Measurements from ENCODE around the gene SLC7A7. TPM values are rescaled to one million over a fixed set of nuclear protein-coding genes. Genes with fewer than 3 reads are reported as not detected.

Gene SLC7A7
- total and polyA plus RNA-seq, 2 of the 13 experiments (the other 11 are each of a cell fraction or from before 2014, with no cell fraction given) = 0.13 to 0.63 TPM

DNA sequence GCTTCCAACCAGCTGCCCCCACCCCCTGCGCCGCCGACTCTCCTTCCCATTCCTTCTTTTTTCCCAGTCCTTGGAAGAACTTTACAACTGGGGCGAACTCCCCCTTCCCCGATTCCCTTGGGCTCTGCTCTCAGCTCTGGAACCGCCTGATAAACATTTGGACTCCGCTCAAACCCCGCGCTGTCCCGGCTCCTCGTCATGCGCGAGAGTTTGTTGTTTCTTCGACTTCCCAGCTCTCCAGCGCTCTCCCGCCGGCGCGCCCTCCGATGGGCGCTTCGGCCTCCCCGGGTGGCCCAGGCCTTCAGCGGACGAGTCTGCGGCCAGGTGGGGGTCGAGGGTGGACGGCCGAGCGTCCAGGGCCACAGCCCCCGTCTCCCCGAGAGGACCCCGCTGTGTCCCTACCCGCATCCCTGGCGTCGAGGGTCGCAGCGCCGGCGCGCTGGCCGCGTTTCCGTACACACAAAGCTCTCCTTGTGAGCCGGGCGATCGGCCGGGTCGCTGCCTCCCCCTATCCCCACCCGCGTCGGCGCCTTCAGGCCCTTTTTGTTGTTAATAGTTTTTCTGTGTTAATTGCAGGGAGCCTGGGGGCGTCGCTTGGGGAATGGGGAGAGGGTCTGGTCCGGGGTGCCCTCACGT is 22.0 kb upstream of the SLC7A7 start (continued):
- no peak for TF ChIP-seq ZNF460 (CRISPR knock-in tag; IDR thresholded peaks at IDR 0.05; ENCODE audit: borderline replicate concordance)
- TF ChIP-seq, protein P1, sequence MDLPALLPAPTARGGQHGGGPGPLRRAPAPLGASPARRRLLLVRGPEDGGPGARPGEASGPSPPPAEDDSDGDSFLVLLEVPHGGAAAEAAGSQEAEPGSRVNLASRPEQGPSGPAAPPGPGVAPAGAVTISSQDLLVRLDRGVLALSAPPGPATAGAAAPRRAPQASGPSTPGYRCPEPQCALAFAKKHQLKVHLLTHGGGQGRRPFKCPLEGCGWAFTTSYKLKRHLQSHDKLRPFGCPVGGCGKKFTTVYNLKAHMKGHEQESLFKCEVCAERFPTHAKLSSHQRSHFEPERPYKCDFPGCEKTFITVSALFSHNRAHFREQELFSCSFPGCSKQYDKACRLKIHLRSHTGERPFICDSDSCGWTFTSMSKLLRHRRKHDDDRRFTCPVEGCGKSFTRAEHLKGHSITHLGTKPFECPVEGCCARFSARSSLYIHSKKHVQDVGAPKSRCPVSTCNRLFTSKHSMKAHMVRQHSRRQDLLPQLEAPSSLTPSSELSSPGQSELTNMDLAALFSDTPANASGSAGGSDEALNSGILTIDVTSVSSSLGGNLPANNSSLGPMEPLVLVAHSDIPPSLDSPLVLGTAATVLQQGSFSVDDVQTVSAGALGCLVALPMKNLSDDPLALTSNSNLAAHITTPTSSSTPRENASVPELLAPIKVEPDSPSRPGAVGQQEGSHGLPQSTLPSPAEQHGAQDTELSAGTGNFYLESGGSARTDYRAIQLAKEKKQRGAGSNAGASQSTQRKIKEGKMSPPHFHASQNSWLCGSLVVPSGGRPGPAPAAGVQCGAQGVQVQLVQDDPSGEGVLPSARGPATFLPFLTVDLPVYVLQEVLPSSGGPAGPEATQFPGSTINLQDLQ (CRISPR knock-in tag; IDR thresholded peaks at IDR 0.05) = no peak
- peak; percentile 28; the same call in 1 of the 2 replicates for TF ChIP-seq GATAD1 (CRISPR knock-in tag; IDR thresholded peaks at IDR 0.05)
- peak; percentile 87 for TF ChIP-seq CHD2 (IDR thresholded peaks at IDR 0.05; ENCODE audit: low read depth, low read length)
- no peak for TF ChIP-seq EHMT2 (IDR thresholded peaks at IDR 0.05; ENCODE audit: borderline replicate concordance, low read depth, low read length)
- 0 out of 2 replicates have a peak, but pooled peaks have one; percentile 56 for TF ChIP-seq ZC3H13 (CRISPR knock-in tag; IDR thresholded peaks at IDR 0.05)
- TF ChIP-seq ZNF570 (CRISPR knock-in tag; IDR thresholded peaks at IDR 0.05; ENCODE audit: borderline replicate concordance) = no peak; the same call in 1 of the 2 replicates
- no peak for TF ChIP-seq SIX1 (CRISPR knock-in tag; IDR thresholded peaks at IDR 0.05; ENCODE audit: borderline replicate concordance)
- TF ChIP-seq HMGA1 (CRISPR knock-in tag; conservative IDR thresholded peaks at IDR 0.05) = no peak
- no peak for TF ChIP-seq PCBP2 (optimal IDR thresholded peaks at IDR 0.05; ENCODE audit: low read depth, low read length, poor library complexity, severe bottlenecking)
- TF ChIP-seq ZFP62 (CRISPR knock-in tag; IDR thresholded peaks at IDR 0.05) = no peak
- TF ChIP-seq, protein P2, sequence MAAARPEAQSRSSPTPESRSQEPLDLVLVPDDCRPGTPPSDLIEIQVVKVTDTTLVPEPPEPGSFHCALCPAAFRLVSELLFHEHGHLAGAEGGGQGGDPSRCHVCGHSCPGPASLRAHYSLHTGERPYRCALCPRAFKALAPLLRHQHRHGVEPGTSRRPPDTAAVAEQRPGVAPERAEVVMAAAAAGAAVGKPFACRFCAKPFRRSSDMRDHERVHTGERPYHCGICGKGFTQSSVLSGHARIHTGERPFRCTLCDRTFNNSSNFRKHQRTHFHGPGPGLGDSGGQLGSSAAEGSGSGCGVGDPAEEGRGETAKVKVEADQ (CRISPR knock-in tag; IDR thresholded peaks at IDR 0.05; ENCODE audit: borderline replicate concordance) = peak; percentile 83
- TF ChIP-seq ZNF737 (CRISPR knock-in tag; IDR thresholded peaks at IDR 0.05; ENCODE audit: borderline replicate concordance) = no peak
- TF ChIP-seq, protein P3, sequence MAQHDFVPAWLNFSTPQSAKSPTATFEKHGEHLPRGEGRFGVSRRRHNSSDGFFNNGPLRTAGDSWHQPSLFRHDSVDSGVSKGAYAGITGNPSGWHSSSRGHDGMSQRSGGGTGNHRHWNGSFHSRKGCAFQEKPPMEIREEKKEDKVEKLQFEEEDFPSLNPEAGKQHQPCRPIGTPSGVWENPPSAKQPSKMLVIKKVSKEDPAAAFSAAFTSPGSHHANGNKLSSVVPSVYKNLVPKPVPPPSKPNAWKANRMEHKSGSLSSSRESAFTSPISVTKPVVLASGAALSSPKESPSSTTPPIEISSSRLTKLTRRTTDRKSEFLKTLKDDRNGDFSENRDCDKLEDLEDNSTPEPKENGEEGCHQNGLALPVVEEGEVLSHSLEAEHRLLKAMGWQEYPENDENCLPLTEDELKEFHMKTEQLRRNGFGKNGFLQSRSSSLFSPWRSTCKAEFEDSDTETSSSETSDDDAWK (CRISPR knock-in tag; IDR thresholded peaks at IDR 0.05) = no peak
- no peak for TF ChIP-seq ZNF850 (CRISPR knock-in tag; conservative IDR thresholded peaks at IDR 0.05)
- 0 out of 2 replicates have a peak, but pooled peaks have one; percentile 49 for TF ChIP-seq BCL6 (CRISPR knock-in tag; IDR thresholded peaks at IDR 0.05)
- TF ChIP-seq, protein P4, sequence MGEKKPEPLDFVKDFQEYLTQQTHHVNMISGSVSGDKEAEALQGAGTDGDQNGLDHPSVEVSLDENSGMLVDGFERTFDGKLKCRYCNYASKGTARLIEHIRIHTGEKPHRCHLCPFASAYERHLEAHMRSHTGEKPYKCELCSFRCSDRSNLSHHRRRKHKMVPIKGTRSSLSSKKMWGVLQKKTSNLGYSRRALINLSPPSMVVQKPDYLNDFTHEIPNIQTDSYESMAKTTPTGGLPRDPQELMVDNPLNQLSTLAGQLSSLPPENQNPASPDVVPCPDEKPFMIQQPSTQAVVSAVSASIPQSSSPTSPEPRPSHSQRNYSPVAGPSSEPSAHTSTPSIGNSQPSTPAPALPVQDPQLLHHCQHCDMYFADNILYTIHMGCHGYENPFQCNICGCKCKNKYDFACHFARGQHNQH (CRISPR knock-in tag; IDR thresholded peaks at IDR 0.05) = no peak
- no peak for TF ChIP-seq SPEN (CRISPR knock-in tag; IDR thresholded peaks at IDR 0.05; ENCODE audit: low read depth)
- no peak for TF ChIP-seq RFX5 (IDR thresholded peaks at IDR 0.05; ENCODE audit: low read depth, low read length)
- TF ChIP-seq, protein P5, sequence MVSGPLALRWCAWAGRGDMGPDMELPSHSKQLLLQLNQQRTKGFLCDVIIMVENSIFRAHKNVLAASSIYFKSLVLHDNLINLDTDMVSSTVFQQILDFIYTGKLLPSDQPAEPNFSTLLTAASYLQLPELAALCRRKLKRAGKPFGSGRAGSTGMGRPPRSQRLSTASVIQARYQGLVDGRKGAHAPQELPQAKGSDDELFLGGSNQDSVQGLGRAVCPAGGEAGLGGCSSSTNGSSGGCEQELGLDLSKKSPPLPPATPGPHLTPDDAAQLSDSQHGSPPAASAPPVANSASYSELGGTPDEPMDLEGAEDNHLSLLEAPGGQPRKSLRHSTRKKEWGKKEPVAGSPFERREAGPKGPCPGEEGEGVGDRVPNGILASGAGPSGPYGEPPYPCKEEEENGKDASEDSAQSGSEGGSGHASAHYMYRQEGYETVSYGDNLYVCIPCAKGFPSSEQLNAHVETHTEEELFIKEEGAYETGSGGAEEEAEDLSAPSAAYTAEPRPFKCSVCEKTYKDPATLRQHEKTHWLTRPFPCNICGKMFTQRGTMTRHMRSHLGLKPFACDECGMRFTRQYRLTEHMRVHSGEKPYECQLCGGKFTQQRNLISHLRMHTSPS (CRISPR knock-in tag; IDR thresholded peaks at IDR 0.05; ENCODE audit: low read depth) = no peak
- peak; percentile 97 for TF ChIP-seq ZNF274 (CRISPR knock-in tag; IDR thresholded peaks at IDR 0.05)

Measured in HepG2 (cell line).